Measurements from ENCODE around the gene ANTKMT.

Gene ANTKMT

DNA sequence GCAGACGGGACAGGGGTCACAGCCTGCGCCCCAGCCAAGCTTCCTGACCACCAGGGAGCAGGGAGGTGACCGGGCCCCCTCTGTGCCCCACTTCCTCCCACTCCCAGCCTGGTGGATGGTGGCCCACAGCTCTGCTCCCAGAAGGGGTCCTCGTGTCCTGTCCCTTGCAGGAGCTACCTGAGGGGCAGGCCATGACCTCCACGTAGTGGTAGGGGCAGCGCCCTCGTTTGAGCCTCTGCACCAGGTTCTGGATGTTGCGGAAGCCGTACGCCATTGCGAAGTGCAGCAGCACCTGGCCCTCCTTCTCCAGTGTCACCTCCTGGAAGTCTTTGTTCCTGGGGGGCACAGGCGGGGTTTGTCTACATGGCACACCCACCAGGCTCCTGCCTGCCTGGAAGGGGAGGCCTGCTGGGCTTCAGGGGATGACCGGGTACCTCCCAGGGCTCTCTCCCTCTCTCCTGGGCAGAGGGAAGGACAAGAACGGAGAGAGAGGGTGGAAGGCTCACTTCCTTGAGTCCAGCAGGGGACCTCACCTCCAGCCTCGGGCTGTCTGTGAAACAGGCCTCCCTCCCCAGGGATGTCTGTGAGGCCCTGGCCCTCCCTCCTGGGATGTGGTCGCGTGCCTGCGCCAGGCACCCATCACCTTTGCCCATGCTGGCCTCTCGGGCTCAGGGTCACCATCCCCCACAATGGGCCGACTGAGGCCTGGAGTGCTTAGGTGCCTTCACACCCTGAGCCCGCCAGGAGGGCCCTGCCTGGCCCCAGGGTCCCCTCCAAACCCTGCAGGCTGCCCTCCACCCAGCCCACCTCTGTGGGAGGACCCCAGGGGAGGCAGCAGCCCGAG lies 9.9 kb downstream of the ANTKMT start:
- no peak for TF ChIP-seq JUND (IDR thresholded peaks at IDR 0.05; ENCODE audit: low read depth)
- DNase-seq (ENCODE audit: low read depth in 1 of 2, low spot score in 1 of 2) = no peak
- in situ Hi-C loops (cut with HindIII; ENCODE audit: low pct_unique_long_range_greater_than_20kb, low sequenced_read_pairs) = no loop called here

DNA sequence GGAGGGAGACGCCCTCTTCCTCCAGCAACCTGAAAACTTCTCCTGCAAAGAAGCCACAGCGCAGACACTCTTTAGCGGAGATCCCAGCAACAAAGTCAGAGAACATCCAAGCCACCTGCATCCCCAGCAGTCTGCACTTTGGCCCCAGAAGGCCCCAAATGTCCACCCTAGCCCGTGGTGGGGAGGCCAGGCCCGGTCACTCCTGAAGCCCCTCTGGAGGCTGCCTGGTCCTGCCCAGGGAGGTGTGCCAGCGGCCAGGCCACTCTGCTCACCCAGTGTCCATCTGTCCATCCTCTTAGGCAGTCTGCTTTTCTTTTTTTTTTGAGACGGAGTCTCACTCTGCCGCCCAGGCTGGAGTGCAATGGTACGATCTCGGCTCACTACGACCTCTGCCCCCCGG lies 11.4 kb downstream of the ANTKMT start:
- no peak for TF ChIP-seq JUND (IDR thresholded peaks at IDR 0.05; ENCODE audit: low read depth)
- DNase-seq (ENCODE audit: low read depth in 1 of 2, low spot score in 1 of 2) = no peak
- in situ Hi-C loops (cut with HindIII; ENCODE audit: low pct_unique_long_range_greater_than_20kb, low sequenced_read_pairs) = no loop called here

- no peak for DNase-seq (ENCODE audit: low read depth in 1 of 2, low spot score in 1 of 2)
- in situ Hi-C loops (cut with HindIII; ENCODE audit: low pct_unique_long_range_greater_than_20kb, low sequenced_read_pairs) = no loop called here
- TF ChIP-seq JUND (IDR thresholded peaks at IDR 0.05; ENCODE audit: low read depth) = no peak
Measured at GRCh38 chr16:732936-733335, 12.0 kb downstream of the ANTKMT start.

DNA sequence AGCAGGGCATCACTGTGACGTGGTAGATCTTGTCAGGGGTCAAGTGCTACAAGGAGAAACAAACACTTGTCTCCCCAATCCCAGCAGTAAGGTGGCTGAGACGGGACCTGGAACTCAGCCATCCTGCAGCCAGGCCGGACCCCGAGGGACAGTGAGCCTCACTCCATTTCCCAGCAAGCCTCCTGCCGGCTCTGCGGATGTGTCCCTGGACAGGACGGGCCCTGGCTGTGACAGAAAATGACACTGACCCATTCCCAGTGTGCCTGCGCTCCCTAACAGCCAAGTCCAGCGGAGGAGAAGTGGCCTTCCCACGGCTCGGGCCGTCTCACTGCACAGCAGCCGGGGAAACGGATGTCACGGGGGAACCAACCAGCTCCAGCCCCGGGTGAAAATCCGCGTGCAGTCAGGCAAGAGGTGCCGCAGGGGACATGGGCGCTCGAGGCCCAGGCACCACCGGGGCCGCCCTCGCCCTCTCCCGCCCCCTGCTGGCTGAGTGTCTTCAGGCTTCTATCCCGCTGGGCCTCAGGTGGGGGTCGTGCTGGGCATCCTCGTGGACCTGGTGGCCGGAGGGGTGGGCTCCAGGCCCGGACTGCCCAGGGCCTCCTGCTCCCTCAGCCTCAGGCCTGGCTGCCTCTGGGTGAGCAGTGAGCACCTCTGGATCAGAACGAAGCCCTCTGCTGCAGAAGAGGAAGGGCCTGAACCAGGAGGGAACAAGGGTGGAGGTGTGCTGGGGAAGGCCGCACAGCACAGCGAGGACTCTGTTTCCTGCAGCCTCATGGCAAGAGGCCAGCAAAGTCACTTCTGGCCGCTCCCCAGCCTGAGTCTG lies 12.6 kb downstream of the ANTKMT start:
- TF ChIP-seq JUND (IDR thresholded peaks at IDR 0.05; ENCODE audit: low read depth) = no peak
- DNase-seq (ENCODE audit: low read depth in 1 of 2, low spot score in 1 of 2) = no peak
- in situ Hi-C loops (cut with HindIII; ENCODE audit: low pct_unique_long_range_greater_than_20kb, low sequenced_read_pairs) = no loop called here

- no peak for DNase-seq (ENCODE audit: low read depth in 1 of 2, low spot score in 1 of 2)
- no peak for TF ChIP-seq JUND (IDR thresholded peaks at IDR 0.05; ENCODE audit: low read depth)
- in situ Hi-C loops (cut with HindIII; ENCODE audit: low pct_unique_long_range_greater_than_20kb, low sequenced_read_pairs) = no loop called here
Measured at GRCh38 chr16:734208-734980, 13.4 kb downstream of the ANTKMT start.

DNA sequence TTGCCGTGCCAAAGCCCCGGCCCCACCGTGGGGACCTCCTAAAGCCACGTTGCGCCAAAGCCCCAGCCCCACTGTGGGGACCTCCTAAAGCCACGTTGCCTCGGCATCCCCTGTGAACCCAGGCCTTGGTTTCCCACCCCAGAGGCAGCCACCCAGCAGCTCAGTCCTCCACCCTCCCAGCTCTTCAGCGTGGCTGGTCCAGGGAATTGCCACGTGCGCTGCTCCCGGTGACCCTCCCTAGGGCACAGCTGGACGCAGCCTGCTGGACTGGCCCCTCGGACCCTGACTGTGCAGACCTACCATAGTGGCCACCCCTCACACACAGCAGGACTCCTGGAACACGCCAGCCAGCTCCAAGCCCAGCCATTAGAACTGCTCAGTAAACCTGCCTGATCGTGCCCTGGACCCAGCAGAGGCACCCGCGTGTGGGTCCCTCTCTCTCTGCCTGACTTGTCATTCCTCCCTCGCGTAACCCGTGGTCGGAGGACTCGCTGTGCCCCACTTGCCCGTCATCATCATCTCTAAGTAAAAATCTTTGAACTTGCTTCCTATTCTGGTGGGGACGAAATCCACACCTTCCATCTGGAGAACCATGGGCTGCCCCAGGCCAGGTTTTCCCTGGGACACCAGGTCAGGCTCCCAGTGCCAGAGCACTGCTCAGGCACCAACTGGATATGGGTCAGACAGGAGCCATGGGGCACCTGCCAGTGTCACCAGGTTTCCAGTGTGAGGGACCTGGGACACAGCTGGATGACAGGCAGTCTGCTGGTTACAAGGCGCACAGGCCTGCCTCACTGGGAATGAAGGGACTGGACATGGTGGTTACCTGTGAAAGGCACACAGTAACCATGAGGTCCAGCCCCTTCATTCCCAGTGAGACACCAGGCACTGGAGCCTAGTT lies 14.3 kb downstream of the ANTKMT start:
- DNase-seq (ENCODE audit: low read depth in 1 of 2, low spot score in 1 of 2) = no peak
- no peak for TF ChIP-seq JUND (IDR thresholded peaks at IDR 0.05; ENCODE audit: low read depth)
- in situ Hi-C loops (cut with HindIII; ENCODE audit: low pct_unique_long_range_greater_than_20kb, low sequenced_read_pairs) = no loop called here

GRCh38 chr16:735982-736453 lies 15.1 kb downstream of the ANTKMT start:
- no peak for TF ChIP-seq JUND (IDR thresholded peaks at IDR 0.05; ENCODE audit: low read depth)
- DNase-seq (ENCODE audit: low read depth in 1 of 2, low spot score in 1 of 2) = no peak
- in situ Hi-C loops (cut with HindIII; ENCODE audit: low pct_unique_long_range_greater_than_20kb, low sequenced_read_pairs) = no loop called here

DNA sequence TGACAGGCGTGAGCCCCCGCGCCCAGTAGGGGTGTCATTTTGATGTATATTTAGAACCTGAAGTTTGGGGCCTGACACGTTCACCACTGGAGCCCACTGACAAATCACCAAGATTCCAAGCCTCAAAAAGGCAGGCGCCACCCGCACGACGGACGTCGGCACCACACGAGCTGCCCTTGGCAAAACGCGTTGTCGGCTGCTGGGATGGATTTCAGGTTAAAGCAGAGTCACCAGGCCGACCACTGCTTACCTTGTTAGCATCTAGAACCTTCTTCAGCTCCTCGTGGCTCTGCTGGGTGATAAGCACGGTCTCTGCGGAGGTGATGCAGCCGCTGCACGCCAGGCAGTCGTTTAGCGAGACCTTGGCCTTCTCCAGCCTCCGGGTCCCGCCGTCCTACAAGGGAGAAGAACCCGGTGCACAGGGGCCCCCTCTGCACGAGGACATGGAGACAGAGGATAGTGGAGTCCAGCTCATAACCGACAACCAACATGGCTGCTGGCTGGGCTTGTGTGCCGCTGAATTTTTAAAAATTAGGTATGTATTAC lies 16.1 kb downstream of the ANTKMT start:
- in situ Hi-C loops (cut with HindIII; ENCODE audit: low pct_unique_long_range_greater_than_20kb, low sequenced_read_pairs) = no loop called here
- DNase-seq (ENCODE audit: low read depth in 1 of 2, low spot score in 1 of 2) = no peak
- no peak for TF ChIP-seq JUND (IDR thresholded peaks at IDR 0.05; ENCODE audit: low read depth)

- no peak for DNase-seq (ENCODE audit: low read depth in 1 of 2, low spot score in 1 of 2)
- no peak for TF ChIP-seq JUND (IDR thresholded peaks at IDR 0.05; ENCODE audit: low read depth)
- in situ Hi-C loops (cut with HindIII; ENCODE audit: low pct_unique_long_range_greater_than_20kb, low sequenced_read_pairs) = no loop called here
Measured at GRCh38 chr16:739560-740458, 18.9 kb downstream of the ANTKMT start.

DNA sequence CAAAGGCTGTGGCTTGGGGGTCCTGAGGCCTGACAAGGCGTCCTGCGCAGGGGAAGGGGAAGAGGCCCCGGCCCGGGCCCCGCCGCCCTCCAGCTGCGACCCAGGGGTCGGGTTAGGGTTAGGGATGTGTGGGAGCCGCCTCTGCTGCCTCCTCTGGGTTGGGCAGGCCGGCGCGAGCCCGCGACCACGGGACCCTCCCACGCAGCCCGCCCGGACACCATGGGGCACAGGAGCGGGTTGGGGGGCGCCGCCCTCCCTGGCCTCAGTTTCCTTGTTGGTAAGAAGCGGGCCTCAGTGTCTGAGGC lies 19.5 kb downstream of the ANTKMT start:
- in situ Hi-C loops (cut with HindIII; ENCODE audit: low pct_unique_long_range_greater_than_20kb, low sequenced_read_pairs) = no loop called here

More for the DNA sequence above, 19.5 kb downstream of the ANTKMT start:
- DNase-seq (ENCODE audit: low read depth in 1 of 2, low spot score in 1 of 2) = no peak
- TF ChIP-seq JUND (IDR thresholded peaks at IDR 0.05; ENCODE audit: low read depth) = no peak

Measured in T47D (cell line).